ENCODE data around the gene CAPN10. TPM values are rescaled to one million over a fixed set of nuclear protein-coding genes. Genes with fewer than 3 reads are reported as not detected.

CAPN10 gene
- total RNA-seq, 1 experiment from 2014 or later: 47.4 TPM

DNA sequence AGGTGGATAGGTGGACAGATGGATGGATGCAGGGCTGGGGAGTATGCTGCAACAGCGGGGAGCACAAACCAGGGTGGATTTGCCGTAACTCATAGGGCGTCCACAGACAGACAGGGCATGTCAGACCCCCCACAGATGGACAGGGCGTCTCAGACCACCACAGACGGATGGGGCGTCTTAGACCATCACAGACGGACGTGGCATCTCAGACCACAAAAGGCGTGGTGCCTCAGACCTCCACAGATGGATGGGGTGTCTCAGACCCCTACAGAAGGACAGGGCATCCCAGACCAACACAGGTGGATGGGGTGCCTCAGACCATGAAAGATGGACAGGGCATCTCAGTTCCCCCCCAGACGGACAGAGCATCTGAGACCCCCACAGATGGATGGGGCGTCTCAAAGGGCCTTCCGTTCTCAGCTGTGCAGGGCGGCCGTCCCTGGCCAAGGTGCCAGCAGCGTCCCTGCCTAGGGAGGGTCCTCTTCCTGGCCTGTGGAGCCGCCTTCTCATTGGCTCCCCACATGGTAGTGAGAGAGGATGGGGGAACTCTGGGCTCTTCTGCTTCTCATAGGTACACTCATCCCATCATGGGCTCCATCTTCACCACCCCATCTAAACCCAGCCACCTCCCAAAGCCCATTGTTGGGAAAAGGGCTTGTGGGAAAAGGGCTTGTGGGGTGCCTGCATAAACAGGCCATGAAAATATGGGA lies 30.8 kb upstream of the CAPN10 start:
- Histone ChIP-seq H3K56ac (ENCODE audit: insufficient read length, low read depth, low read length) (no peak overlapping the region), H2BK20ac (ENCODE audit: low read depth, low read length, poor library complexity, severe bottlenecking) (no peak overlapping the region), H2BK5ac (ENCODE audit: insufficient read length, low read length) (no peak overlapping the region), H3K23ac (ENCODE audit: insufficient read length, low read depth, low read length) (no peak overlapping the region), H2BK12ac (ENCODE audit: insufficient read length, low read depth, low read length) (no peak overlapping the region), H3K4me1 (ENCODE audit: insufficient read depth, low read length) (no peaks in the 10 kb centered on the region), H3K79me1 (ENCODE audit: insufficient read depth, low read depth, low read length, poor library complexity, severe bottlenecking) (no peaks in the 10 kb centered on the region), H3K14ac (ENCODE audit: insufficient read depth, low read length) (no peak overlapping the region), H3T11ph (ENCODE audit: low read length) (no peak overlapping the region), H3K23me2 (ENCODE audit: insufficient read length, low read depth, low read length, poor library complexity, severe bottlenecking) (peaks cover 3% of the 10 kb centered on the region), H4K5ac (ENCODE audit: insufficient read length, low read depth, low read length) (no peak overlapping the region), H3K9ac (ENCODE audit: extremely low read depth, insufficient read length, low read length) (no peak overlapping the region), H3K79me2 (ENCODE audit: insufficient read depth, low read length) (no peaks in the 10 kb centered on the region), H2AFZ (ENCODE audit: low read length) (no peak overlapping the region), H3K18ac (ENCODE audit: insufficient read length, low read depth, low read length) (no peak overlapping the region), H4K8ac (replicated peaks; ENCODE audit: insufficient read length, low read depth, low read length) (no peak overlapping the region), H3K27ac (ENCODE audit: insufficient read length, low read depth, low read length) (no peak overlapping the region), H3K9me3 (ENCODE audit: control insufficient read depth, low read depth, low read length) (peaks cover 11% of the 10 kb centered on the region), H3K27me3 (ENCODE audit: insufficient read depth, low read length) (peaks cover 5% of the 10 kb centered on the region; the same call in 1 of the 2 replicates), H4K20me1 (ENCODE audit: control insufficient read depth, insufficient read depth, insufficient read length) (no peaks in the 10 kb centered on the region), H3K4me2 (ENCODE audit: insufficient read depth, insufficient read length, low read length) (no peak overlapping the region), H2BK15ac (ENCODE audit: low read depth, low read length) (no peak overlapping the region), H3K4ac (ENCODE audit: low read depth, low read length) (no peak overlapping the region), H4K91ac (ENCODE audit: insufficient read length, low read depth, low read length) (no peak overlapping the region), H2BK120ac (ENCODE audit: low read depth, low read length, poor library complexity, severe bottlenecking) (no peak overlapping the region), H2AK5ac (ENCODE audit: insufficient read length, low read length) (no peak overlapping the region)
- Mint-ChIP-seq H3K27ac (no peak overlapping the region), H3K4me1 (peaks cover 12 to 16% of the 10 kb centered on the region in 2 experiments), H3K4me3 (no peak overlapping the region), H3K27me3 (ENCODE audit: low read depth) (peaks cover 21% of the 10 kb centered on the region), H3K9me3 (peaks cover 13 to 15% of the 10 kb centered on the region in 2 experiments), H3K36me3 (ENCODE audit: insufficient read depth in 1 of 3, low read depth in 3 of 3) (peaks cover 17 to 19% (median 19%) of the 10 kb centered on the region in 3 experiments)
- TF ChIP-seq, protein P1, sequence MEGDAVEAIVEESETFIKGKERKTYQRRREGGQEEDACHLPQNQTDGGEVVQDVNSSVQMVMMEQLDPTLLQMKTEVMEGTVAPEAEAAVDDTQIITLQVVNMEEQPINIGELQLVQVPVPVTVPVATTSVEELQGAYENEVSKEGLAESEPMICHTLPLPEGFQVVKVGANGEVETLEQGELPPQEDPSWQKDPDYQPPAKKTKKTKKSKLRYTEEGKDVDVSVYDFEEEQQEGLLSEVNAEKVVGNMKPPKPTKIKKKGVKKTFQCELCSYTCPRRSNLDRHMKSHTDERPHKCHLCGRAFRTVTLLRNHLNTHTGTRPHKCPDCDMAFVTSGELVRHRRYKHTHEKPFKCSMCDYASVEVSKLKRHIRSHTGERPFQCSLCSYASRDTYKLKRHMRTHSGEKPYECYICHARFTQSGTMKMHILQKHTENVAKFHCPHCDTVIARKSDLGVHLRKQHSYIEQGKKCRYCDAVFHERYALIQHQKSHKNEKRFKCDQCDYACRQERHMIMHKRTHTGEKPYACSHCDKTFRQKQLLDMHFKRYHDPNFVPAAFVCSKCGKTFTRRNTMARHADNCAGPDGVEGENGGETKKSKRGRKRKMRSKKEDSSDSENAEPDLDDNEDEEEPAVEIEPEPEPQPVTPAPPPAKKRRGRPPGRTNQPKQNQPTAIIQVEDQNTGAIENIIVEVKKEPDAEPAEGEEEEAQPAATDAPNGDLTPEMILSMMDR (conservative IDR thresholded peaks at IDR 0.05): no peak
- no CpG with 5 or more reads among the region's 16 CpGs for WGBS (ENCODE audit: extremely low coverage, insufficient read length, low lambda C conversion rate)
- no peak for DNase-seq
